ENCODE measurements around the gene ALPI.
"Not testable (repeated sequence)": the region's sequence is repeated elsewhere in the genome, so short reads cannot be mapped to it uniquely, and the experiment has no call there.

Gene ALPI

GRCh38 chr2:232421189-232421785, 34.7 kb upstream of the ALPI start:
- DNase-seq (ENCODE audit: low spot score) = no peak

- no peak for DNase-seq (ENCODE audit: low spot score)
Measured at GRCh38 chr2:232422051-232422450, 33.9 kb upstream of the ALPI start.

- DNase-seq (ENCODE audit: low spot score) = not testable (repeated sequence)
Measured at GRCh38 chr2:232422996-232423395, 33.0 kb upstream of the ALPI start.

- not testable (repeated sequence) for DNase-seq (ENCODE audit: low spot score)
Measured at GRCh38 chr2:232423407-232423806, 32.5 kb upstream of the ALPI start.

- DNase-seq (ENCODE audit: low spot score) = no peak
Measured at GRCh38 chr2:232431705-232432590, 24.0 kb upstream of the ALPI start.

- DNase-seq (ENCODE audit: low spot score) = no peak
Measured at GRCh38 chr2:232432598-232433184, 23.3 kb upstream of the ALPI start.

- not testable (repeated sequence) for DNase-seq (ENCODE audit: low spot score)
Measured at GRCh38 chr2:232433622-232434021, 22.3 kb upstream of the ALPI start.

GRCh38 chr2:232434091-232434490, 21.9 kb upstream of the ALPI start:
- no peak for DNase-seq (ENCODE audit: low spot score)

GRCh38 chr2:232434563-232435374, 21.2 kb upstream of the ALPI start:
- DNase-seq (ENCODE audit: low spot score) = no peak

- no peak for DNase-seq (ENCODE audit: low spot score)
Measured at GRCh38 chr2:232435375-232435648, 20.6 kb upstream of the ALPI start.

GRCh38 chr2:232435805-232436204, 20.1 kb upstream of the ALPI start:
- DNase-seq (ENCODE audit: low spot score) = no peak

GRCh38 chr2:232436381-232437194, 19.4 kb upstream of the ALPI start:
- no peak for DNase-seq (ENCODE audit: low spot score)

GRCh38 chr2:232437195-232437571, 18.8 kb upstream of the ALPI start:
- no peak for DNase-seq (ENCODE audit: low spot score)

GRCh38 chr2:232438091-232438490, 17.9 kb upstream of the ALPI start:
- DNase-seq (ENCODE audit: low spot score) = no peak

GRCh38 chr2:232438951-232439757, 16.8 kb upstream of the ALPI start:
- no peak for DNase-seq (ENCODE audit: low spot score)

GRCh38 chr2:232439758-232440135, 16.2 kb upstream of the ALPI start:
- DNase-seq (ENCODE audit: low spot score) = no peak

GRCh38 chr2:232440220-232441018, 15.5 kb upstream of the ALPI start:
- peak; percentile 60 for DNase-seq (ENCODE audit: low spot score)

- no peak for DNase-seq (ENCODE audit: low spot score)
Measured at GRCh38 chr2:232441147-232441651, 14.8 kb upstream of the ALPI start.

GRCh38 chr2:232441922-232442321, 14.0 kb upstream of the ALPI start:
- DNase-seq (ENCODE audit: low spot score) = not testable (repeated sequence)

- not testable (repeated sequence) for DNase-seq (ENCODE audit: low spot score)
Measured at GRCh38 chr2:232442431-232442830, 13.5 kb upstream of the ALPI start.

All from globus pallidus (tissue), 1 donor.